Measurements from ENCODE around the gene SBNO2.

GRCh38 chr19:1217366-1217765, 43.3 kb upstream of the SBNO2 start:
- no peak for TF ChIP-seq POLR2A (IDR thresholded peaks at IDR 0.05)
- no peak for TF ChIP-seq CTCF (IDR thresholded peaks at IDR 0.05)
- no peak for TF ChIP-seq EP300 (IDR thresholded peaks at IDR 0.05)

Data from stomach (tissue), 4 donors.